H1 (cell line): ENCODE measurements around the gene CDK19. TPM values are rescaled to one million over a fixed set of nuclear protein-coding genes. Genes with fewer than 3 reads are reported as not detected.

Source experiments
- CTCF ChIA-PET: fragments of 300-600 bp; sonication (Branson Sonifier 250); formaldehyde crosslinking; loops from one replicate; lab custom pipeline; 2021; ENCODE audit not compliant: partially characterized antibody; lab: Charles Lee
- POLR2A ChIA-PET: fragments of 300-600 bp; sonication (Branson Sonifier 250); formaldehyde crosslinking; loops from one replicate; lab custom pipeline; 2021; ENCODE audit warnings: inconsistent platforms; ENCODE audit not compliant: partially characterized antibody; lab: Charles Lee
- DNase-seq, 2 experiments: peaks; one replicate each; pipeline versions ENCODE4 v3.0.0 to v3.0.0-alpha.2; 2010 to 2022; ENCODE audit warnings: low spot score in 2 of 2, low read depth in 1 of 2, mixed read lengths in 1 of 2
- FAIRE-seq: peaks from 2 replicates; lab custom pipeline; 2011; peaks lifted over from hg19 to GRCh38; lab: Jason Lieb, UNC
- H2AFZ ChIP-seq: 2 replicates; pipeline ENCODE4 v1.8.1; 2012; ENCODE audit warnings: low read length, inconsistent platforms
- H2AK5ac ChIP-seq: 2 replicates; pipeline ENCODE4 v1.6.1; 2013; ENCODE audit warnings: low read depth, low read length
- H2BK120ac ChIP-seq: replicated peaks from 2 replicates; pipeline ENCODE3; 2013; ENCODE audit warnings: low read depth, low read length, inconsistent platforms
- H2BK12ac ChIP-seq: 2 replicates; pipeline ENCODE4 v1.6.1; 2013; ENCODE audit warnings: low read depth, low read length
- H2BK15ac ChIP-seq: 2 replicates; pipeline ENCODE4 v1.6.1; 2013; ENCODE audit warnings: low read length
- H2BK20ac ChIP-seq: 2 replicates; pipeline ENCODE4 v1.6.1; 2013; ENCODE audit warnings: low read length
- H2BK5ac ChIP-seq: 2 replicates; pipeline ENCODE4 v1.6.1; 2013; ENCODE audit warnings: low read depth, low read length
- H3K14ac ChIP-seq: 2 replicates; pipeline ENCODE4 v1.6.1; 2013; ENCODE audit warnings: inconsistent platforms; ENCODE audit not compliant: insufficient read length
- H3K18ac ChIP-seq: 2 replicates; pipeline ENCODE4 v1.6.1; 2013; ENCODE audit warnings: low read length; ENCODE audit errors: extremely low read depth
- H3K23ac ChIP-seq: 2 replicates; pipeline ENCODE4 v1.6.1; 2013; ENCODE audit warnings: inconsistent platforms; ENCODE audit not compliant: insufficient read length
- H3K23me2 ChIP-seq: 2 replicates; pipeline ENCODE4 v1.6.1; 2013; ENCODE audit warnings: low read depth, low read length
- H3K27ac ChIP-seq: 2 replicates; pipeline ENCODE4 v1.6.1; 2011; ENCODE audit warnings: low read depth, low read length, inconsistent platforms
- H3K27me3 ChIP-seq, 4 experiments: replicated peaks in 1 of 4; 1 replicate in 1 of 4; 2 replicates in 3 of 4; pipeline versions ENCODE4 v1.6.1 to v1.8.1; 2011 to 2013; ENCODE audit warnings: low read length in 3 of 4, mild to moderate bottlenecking in 3 of 4, inconsistent platforms in 2 of 4, mixed read lengths in 2 of 4, moderate library complexity in 1 of 4; ENCODE audit not compliant: control insufficient read depth in 3 of 4, insufficient read depth in 3 of 4; ENCODE audit errors: extremely low read depth in 1 of 4
- H3K36me3 ChIP-seq, 4 experiments: 2 replicates each; pipeline versions ENCODE4 v1.6.1 to v1.8.1; 2011 to 2013; ENCODE audit warnings: mild to moderate bottlenecking in 4 of 4, low read length in 3 of 4, moderate library complexity in 2 of 4, control low read depth in 1 of 4, inconsistent platforms in 1 of 4; ENCODE audit not compliant: insufficient read depth in 4 of 4, control insufficient read depth in 2 of 4
- H3K4ac ChIP-seq: replicated peaks from 2 replicates; pipeline ENCODE3; 2013; ENCODE audit warnings: low read length, low read depth, mixed read lengths, inconsistent platforms; ENCODE audit not compliant: insufficient read length
- H3K4me1 ChIP-seq, 4 experiments: replicated peaks in 1 of 4; 1 replicate in 1 of 4; 2 replicates in 3 of 4; pipeline versions ENCODE4 v1.6.1 to v1.8.1; 2011 to 2013; ENCODE audit warnings: low read length in 3 of 4, inconsistent platforms in 2 of 4, mixed read lengths in 1 of 4; ENCODE audit not compliant: insufficient read depth in 4 of 4, control insufficient read depth in 3 of 4
- H3K4me2 ChIP-seq, 2 experiments: 2 replicates each; pipeline versions ENCODE4 v1.6.1 to v1.8.1; 2011 to 2013; ENCODE audit warnings: low read depth in 2 of 2, low read length in 2 of 2, control low read depth in 1 of 2, inconsistent platforms in 1 of 2, mild to moderate bottlenecking in 1 of 2; ENCODE audit not compliant: insufficient read depth in 1 of 2
- H3K4me3 ChIP-seq, 4 experiments: fragments of 200-600, 300-600 bp in 1 of 4; sonication (generic), shearing (Covaris generic), sonication (Bioruptor Twin) in 1 of 4; 2 replicates each; pipeline versions ENCODE4 v1.5.1 to v1.8.1; 2011 to 2016; ENCODE audit warnings: low read length in 4 of 4, low read depth in 3 of 4, control low read depth in 2 of 4, inconsistent platforms in 2 of 4, mild to moderate bottlenecking in 2 of 4, mixed read lengths in 1 of 4, moderate library complexity in 1 of 4; ENCODE audit not compliant: insufficient read depth in 2 of 4; ENCODE audit errors: extremely low read depth in 1 of 4
- H3K56ac ChIP-seq: replicated peaks from 2 replicates; pipeline ENCODE3; 2013; ENCODE audit warnings: low read depth, mild to moderate bottlenecking, mixed read lengths, low read length, inconsistent platforms; ENCODE audit not compliant: insufficient read length
- H3K79me1 ChIP-seq: 2 replicates; pipeline ENCODE4 v1.6.1; 2013; ENCODE audit warnings: low read depth, low read length, control low read depth
- H3K79me2 ChIP-seq, 2 experiments: 2 replicates each; pipeline versions ENCODE4 v1.6.1 to v1.8.1; 2012 to 2013; ENCODE audit warnings: low read length in 2 of 2, mild to moderate bottlenecking in 2 of 2, inconsistent platforms in 1 of 2; ENCODE audit not compliant: insufficient read depth in 2 of 2, control insufficient read depth in 1 of 2
- H3K9ac ChIP-seq, 4 experiments: replicated peaks in 1 of 4; 1 replicate in 1 of 4; 2 replicates in 3 of 4; pipeline versions ENCODE4 v1.6.1 to v1.8.1; 2011 to 2013; ENCODE audit warnings: low read depth in 3 of 4, low read length in 3 of 4, control low read depth in 2 of 4, mild to moderate bottlenecking in 2 of 4, moderate library complexity in 2 of 4, inconsistent platforms in 1 of 4; ENCODE audit errors: extremely low read depth in 1 of 4
- H3K9me3 ChIP-seq, 2 experiments: 2 replicates each; pipeline versions ENCODE4 v1.6.1 to v1.8.1; 2012 to 2013; ENCODE audit warnings: mild to moderate bottlenecking in 2 of 2, moderate library complexity in 2 of 2, control low read depth in 1 of 2, inconsistent platforms in 1 of 2, low read depth in 1 of 2, low read length in 1 of 2, mixed read lengths in 1 of 2; ENCODE audit not compliant: insufficient read depth in 2 of 2
- H4K20me1 ChIP-seq, 2 experiments: replicated peaks in 1 of 2; 2 replicates each; pipeline versions ENCODE3 to v1.8.1; 2011 to 2013; ENCODE audit warnings: inconsistent platforms in 2 of 2, low read length in 2 of 2, mild to moderate bottlenecking in 1 of 2; ENCODE audit not compliant: insufficient read depth in 2 of 2, control insufficient read depth in 1 of 2
- H4K5ac ChIP-seq: 2 replicates; pipeline ENCODE4 v1.6.1; 2013; ENCODE audit warnings: low read length, low read depth, mixed read lengths, inconsistent platforms; ENCODE audit not compliant: insufficient read length
- H4K8ac ChIP-seq: 2 replicates; pipeline ENCODE4 v1.8.0; 2013; ENCODE audit warnings: mild to moderate bottlenecking, moderate library complexity, low read length, inconsistent platforms; ENCODE audit not compliant: insufficient read depth; ENCODE audit errors: extremely low read depth
- H4K91ac ChIP-seq: replicated peaks from 2 replicates; pipeline ENCODE3; 2013; ENCODE audit warnings: low read length, mixed read lengths, inconsistent platforms; ENCODE audit not compliant: insufficient read length
- CBX8 ChIP-seq: fragments of 300-800, 300-1000 bp; sonication (generic); IDR thresholded peaks from 2 replicates; pipeline ENCODE4 v1.7.1; 2016; ENCODE audit warnings: low read depth, low read length, borderline replicate concordance
- FOSL1 ChIP-seq: IDR thresholded peaks from 2 replicates; pipeline ENCODE4 v1.6.1; 2011; ENCODE audit warnings: mild to moderate bottlenecking, low read depth, low read length, moderate library complexity; ENCODE audit not compliant: insufficient read depth
- GTF2F1 ChIP-seq: IDR thresholded peaks from 2 replicates; pipeline ENCODE4 v1.6.1; 2012; ENCODE audit warnings: low read depth, low read length, improper control_type of control experiment, borderline replicate concordance
- POLR2A ChIP-seq, 2 experiments: IDR thresholded peaks; 1 replicate in 1 of 2; 2 replicates in 1 of 2; pipeline ENCODE4 v1.6.1; 2011; ENCODE audit warnings: low read depth in 2 of 2, low read length in 2 of 2, mild to moderate bottlenecking in 2 of 2; ENCODE audit errors: control extremely low read depth in 1 of 2
- USF2 ChIP-seq: IDR thresholded peaks from 2 replicates; pipeline ENCODE4 v1.6.1; 2011; ENCODE audit warnings: low read length, improper control_type of control experiment
- WGBS, 2 experiments: shearing (Covaris generic) in 1 of 2; methylation state at CpG; one replicate each; pipeline versions ENCODE4 v1.1.6 to v1.1.7; 2013 to 2015; ENCODE audit warnings: low lambda C conversion rate in 2 of 2, mixed read lengths in 2 of 2, inconsistent platforms in 1 of 2, low coverage in 1 of 2, missing lambda C conversion rate in 1 of 2; ENCODE audit not compliant: insufficient replicate concordance in 2 of 2, insufficient coverage in 1 of 2, insufficient read length in 1 of 2; ENCODE audit errors: extremely low coverage in 1 of 2, missing lambda C conversion rate in 1 of 2; 5-methylcytosine and 5-hydroxymethylcytosine counted together
- polyA plus RNA-seq, 7 experiments: library from polyadenylated mRNA; depleted of rRNA in 3 of 7; stranded (reverse) in 5 of 7; unstranded in 2 of 7; fragments of >200 nt in 5 of 7; fragments of 200-250 nt in 2 of 7; gene quantifications; 1 replicate in 5 of 7; 2 replicates in 1 of 7; 4 replicates in 1 of 7; pipeline versions ENCODE4 v1.2.1 to v1.2.3, GENCODE V29; 2011 to 2013; ENCODE audit warnings: missing spikeins in 2 of 7, mixed read lengths in 2 of 7
- total RNA-seq: library from RNA; stranded (reverse); fragmentation: NEBNext Ultra II Directional; extraction: Animal tissue kit (Norgen Biotek cat#: 25700); gene quantifications from 2 replicates; pipeline ENCODE4 v1.2.1, GENCODE V29; 2021

The CDK19 gene
- total and polyA plus RNA-seq, 2 of the 8 experiments (the other 6 are each of a cell fraction or from before 2014, with no cell fraction given), result 4.9 to 12.6 TPM

- no peak for TF ChIP-seq POLR2A (IDR thresholded peaks at IDR 0.05; ENCODE audit: control extremely low read depth in 1 of 2, low read depth in 2 of 2, low read length in 2 of 2)
Observed at GRCh38 chr6:110728501-110728900, 86.8 kb downstream of the CDK19 start (continued).

- Histone ChIP-seq H3K27ac (no peak overlapping the region), H2BK20ac (no peak overlapping the region), H2BK12ac (no peak overlapping the region), H3K14ac (no peak overlapping the region), H3K79me2 (no peaks in the 10 kb centered on the region), H3K79me1 (no peaks in the 10 kb centered on the region), H3K9me3 (no peaks in the 10 kb centered on the region), H3K23me2 (no peaks in the 10 kb centered on the region), H3K4me1 (peaks cover 0 to 2% (median under 1%) of the 10 kb centered on the region in 4 experiments; a peak in 1 of 7 replicates), H2BK120ac (no peak overlapping the region), H3K4me2 (no peak overlapping the region), H2BK15ac (no peak overlapping the region), H3K23ac (no peak overlapping the region), H3K4ac (no peak overlapping the region), H2AK5ac (no peak overlapping the region), H2BK5ac (no peak overlapping the region), H4K5ac (no peak overlapping the region), H4K20me1 (no peaks in the 10 kb centered on the region), H3K36me3 (no peaks in the 10 kb centered on the region), H4K8ac (no peak overlapping the region), H3K27me3 (no peaks in the 10 kb centered on the region), H3K56ac (no peak overlapping the region), H4K91ac (no peak overlapping the region), H3K9ac (no peak overlapping the region), H3K4me3 (no peak overlapping the region), H2AFZ (no peak overlapping the region), H3K18ac (no peak overlapping the region)
- 94% methylated on average over 3 of the region's 3 CpGs; no CpG with 5 or more reads in 1 of the 2 experiments for WGBS, 2 experiments
- CTCF ChIA-PET, result no interaction called here
- FAIRE-seq (no peak), DNase-seq (no peak)
- TF ChIP-seq FOSL1, result no peak
- TF ChIP-seq CBX8, result no peak
- TF ChIP-seq USF2, result no peak
- TF ChIP-seq GTF2F1, result no peak
- POLR2A ChIA-PET, result no interaction called here
Observed at GRCh38 chr6:110723017-110723416, 92.3 kb downstream of the CDK19 start.
